RWPE2 (cell line): ENCODE results near the gene WSB2.
"Not testable (repeated sequence)": the region's sequence is repeated elsewhere in the genome, so short reads cannot be mapped to it uniquely, and the experiment has no call there.

ENCODE experiments used
- ATAC-seq: fragments of 200-7000 bp; cut with Tn5 transposase; 3 replicates; pipeline ENCODE4 v1.9.1; 2021; ENCODE audit warnings: low read depth
- DNase-seq: peaks from one replicate; pipeline ENCODE4 v3.0.0-alpha.2; 2020; ENCODE audit warnings: low spot score
- H3K27ac ChIP-seq: fragments of 450-650 bp; 2 replicates; pipeline ENCODE4 v1.5.1; 2017; ENCODE audit warnings: mild to moderate bottlenecking; ENCODE audit not compliant: poor library complexity, severe bottlenecking
- H3K27me3 ChIP-seq: fragments of 250-450 bp; sonication (Bioruptor Pico); 2 replicates; pipeline ENCODE4 v1.5.1; 2021; ENCODE audit warnings: mild to moderate bottlenecking, moderate library complexity; ENCODE audit not compliant: insufficient read depth, poor library complexity, severe bottlenecking
- H3K36me3 ChIP-seq: fragments of 250-450 bp; sonication (Bioruptor Pico); 2 replicates; pipeline ENCODE4 v1.5.1; 2020; ENCODE audit warnings: low read depth, mild to moderate bottlenecking, moderate library complexity
- H3K4me1 ChIP-seq: fragments of 250-450 bp; sonication (Bioruptor Pico); 2 replicates; pipeline ENCODE4 v1.5.1; 2021; ENCODE audit warnings: mild to moderate bottlenecking, moderate library complexity; ENCODE audit not compliant: insufficient read depth, poor library complexity, severe bottlenecking
- H3K4me3 ChIP-seq: fragments of 250-450 bp; sonication (Bioruptor Pico); 2 replicates; pipeline ENCODE4 v1.5.1; 2021; ENCODE audit warnings: mild to moderate bottlenecking, moderate library complexity; ENCODE audit not compliant: severe bottlenecking
- H3K9me3 ChIP-seq: fragments of 250-450 bp; sonication (Bioruptor Pico); 2 replicates; pipeline ENCODE4 v1.5.1; 2021; ENCODE audit warnings: mild to moderate bottlenecking, moderate library complexity; ENCODE audit not compliant: severe bottlenecking
- CTCF ChIP-seq: fragments of 450-650 bp; IDR thresholded peaks from one replicate; pipeline ENCODE4 v1.5.1; 2017; ENCODE audit warnings: mild to moderate bottlenecking, moderate library complexity; ENCODE audit not compliant: poor library complexity, severe bottlenecking

Gene WSB2

GRCh38 chr12:118098911-118099671 is 38.1 kb upstream of the WSB2 start:
- Histone ChIP-seq H3K27ac (no peak overlapping the region), H3K9me3 (no peaks in the 10 kb centered on the region), H3K4me1 (peaks cover 13% of the 10 kb centered on the region), H3K36me3 (no peaks in the 10 kb centered on the region), H3K27me3 (no peaks in the 10 kb centered on the region), H3K4me3 (no peak overlapping the region)
- ATAC-seq, result no peak
- DNase-seq, result no peak
- TF ChIP-seq CTCF, result no peak

DNA sequence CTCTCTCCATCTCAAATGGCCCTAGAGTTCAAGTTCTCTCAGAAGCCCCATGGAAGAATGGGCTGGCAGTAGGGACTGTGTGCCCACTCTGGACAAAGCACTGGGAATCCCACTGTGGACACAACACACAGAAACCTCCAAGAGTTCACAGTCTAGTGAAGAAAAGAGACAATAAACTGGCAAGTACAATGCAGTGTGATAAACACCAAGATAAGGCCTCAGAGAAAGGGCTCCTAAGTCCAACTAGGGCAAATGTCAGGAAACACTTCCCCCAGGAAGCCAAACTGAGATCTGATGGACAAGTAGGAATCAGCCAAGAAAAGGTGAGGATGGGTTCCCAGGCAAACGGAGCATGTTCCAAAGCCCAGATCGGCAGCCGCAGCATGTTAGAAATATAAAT is 37.4 kb upstream of the WSB2 start:
- Histone ChIP-seq H3K9me3 (no peaks in the 10 kb centered on the region), H3K4me3 (no peak overlapping the region), H3K27me3 (no peaks in the 10 kb centered on the region), H3K36me3 (no peaks in the 10 kb centered on the region), H3K27ac (no peak overlapping the region), H3K4me1 (peaks cover 13% of the 10 kb centered on the region)
- no peak for DNase-seq
- ATAC-seq, result no peak
- no peak for TF ChIP-seq CTCF

DNA sequence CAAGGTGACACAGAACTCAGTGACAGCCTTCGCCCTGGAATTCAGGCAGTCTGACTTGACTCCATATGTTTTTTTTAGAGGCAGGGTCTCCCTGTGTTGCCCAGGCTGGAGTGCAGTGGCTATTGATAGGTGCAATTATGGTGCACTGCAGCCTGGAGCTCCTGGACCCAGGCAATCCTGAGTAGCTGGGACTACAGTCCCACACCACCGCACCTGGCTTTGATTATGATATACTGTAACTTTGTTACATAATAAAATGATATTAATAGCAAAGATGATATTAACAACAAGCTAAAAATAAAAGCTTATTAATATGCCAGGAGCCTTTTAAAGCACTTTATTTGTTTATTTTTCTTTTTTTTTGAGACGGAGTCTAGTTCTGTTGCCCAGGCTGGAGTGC is 33.1 kb upstream of the WSB2 start:
- DNase-seq (no peak), ATAC-seq (no peak)
- Histone ChIP-seq H3K36me3 (no peaks in the 10 kb centered on the region), H3K4me1 (peaks cover 7% of the 10 kb centered on the region), H3K4me3 (no peak overlapping the region), H3K27me3 (no peaks in the 10 kb centered on the region), H3K27ac (no peak overlapping the region), H3K9me3 (no peaks in the 10 kb centered on the region)
- TF ChIP-seq CTCF, result no peak

DNA sequence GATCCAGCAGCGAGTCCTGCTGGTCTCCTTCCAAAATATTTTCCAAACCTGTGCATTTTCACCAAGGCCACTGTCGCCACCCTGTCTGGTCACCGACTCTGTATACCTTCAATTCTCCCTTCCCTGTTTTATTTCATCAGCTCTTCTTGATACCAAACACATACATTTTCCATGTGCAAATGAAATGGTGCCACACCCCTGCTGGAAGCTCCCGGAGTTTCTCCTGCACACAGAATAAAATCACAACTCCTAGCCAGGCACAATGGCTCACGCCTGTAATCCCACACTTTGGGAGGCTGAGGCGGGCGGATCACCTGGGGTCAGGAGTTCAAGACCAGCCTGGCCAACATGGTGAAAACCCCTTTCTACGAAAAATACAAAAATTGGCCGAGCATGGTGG is 28.8 kb upstream of the WSB2 start:
- Histone ChIP-seq H3K27me3 (no peaks in the 10 kb centered on the region), H3K4me1 (peaks cover 8% of the 10 kb centered on the region), H3K4me3 (no peak overlapping the region), H3K36me3 (no peaks in the 10 kb centered on the region), H3K27ac (no peak overlapping the region), H3K9me3 (no peaks in the 10 kb centered on the region)
- ATAC-seq, result no peak
- no peak for TF ChIP-seq CTCF
- no peak for DNase-seq

- H3K27me3 ChIP-seq, result no peaks in the 10 kb centered on the region
- DNase-seq (no peak), ATAC-seq (no peak)
- no peak overlapping the region for H3K4me3 ChIP-seq
- no peak for TF ChIP-seq CTCF
- H3K4me1 ChIP-seq, result no peaks in the 10 kb centered on the region
- no peak overlapping the region for H3K27ac ChIP-seq
- no peaks in the 10 kb centered on the region for H3K9me3 ChIP-seq
- peaks cover 9% of the 10 kb centered on the region for H3K36me3 ChIP-seq
These were observed 21.2 kb upstream of the WSB2 start for GRCh38 chr12:118082161-118082560.

DNA sequence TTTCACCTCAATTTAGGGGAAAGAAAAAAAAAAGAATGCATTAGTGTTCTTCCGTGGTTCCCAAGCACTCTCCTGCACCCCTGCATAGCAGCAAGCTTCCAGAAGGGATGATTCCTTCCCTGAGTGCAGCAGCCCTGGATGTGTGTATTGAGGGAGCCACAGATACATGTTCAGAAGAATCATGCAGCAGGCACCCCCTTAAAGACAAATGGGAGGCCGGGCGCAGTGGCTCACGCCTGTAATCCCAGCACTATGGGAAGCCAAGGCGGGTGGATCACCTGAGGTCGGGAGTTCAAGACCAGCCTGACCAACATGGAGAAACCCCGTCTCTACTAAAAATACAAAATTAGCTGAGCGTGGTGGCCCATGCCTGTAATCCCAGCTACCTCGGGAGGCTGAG is 20.5 kb upstream of the WSB2 start:
- not testable (repeated sequence) for H3K4me1 ChIP-seq, H3K9me3 ChIP-seq, H3K27me3 ChIP-seq, H3K27ac ChIP-seq, ATAC-seq, H3K36me3 ChIP-seq, DNase-seq, H3K4me3 ChIP-seq
